Astrocyte (in vitro differentiated cells and primary cell): ENCODE results near the gene VWF. TPM values are rescaled to one million over a fixed set of nuclear protein-coding genes. Genes with fewer than 3 reads are reported as not detected.
A peak's percentile ranks its signal among the peaks of the same experiment; 100 is the strongest.

Experiments
- DNase-seq: peaks from one replicate; pipeline ENCODE4 v3.0.0-alpha.2; 2010; ENCODE audit warnings: low read depth
- FAIRE-seq: peaks from 2 replicates; lab custom pipeline; 2011; peaks lifted over from hg19 to GRCh38; lab: Jason Lieb, UNC
- H2AFZ ChIP-seq: 2 replicates; pipeline ENCODE4 v1.6.0; 2012; ENCODE audit warnings: low read depth, low read length, inconsistent platforms
- H3K27ac ChIP-seq: 2 replicates; pipeline ENCODE4 v1.5.1; 2011; ENCODE audit warnings: low read depth, low read length, inconsistent platforms
- H3K27me3 ChIP-seq: 2 replicates; pipeline ENCODE4 v1.6.0; 2011; ENCODE audit warnings: low read length, inconsistent platforms; ENCODE audit not compliant: insufficient read depth
- H3K36me3 ChIP-seq: 2 replicates; pipeline ENCODE4 v1.5.1; 2011; ENCODE audit warnings: low read length, inconsistent platforms; ENCODE audit not compliant: insufficient read depth
- H3K4me1 ChIP-seq: 2 replicates; pipeline ENCODE4 v1.5.1; 2011; ENCODE audit warnings: low read length, inconsistent platforms; ENCODE audit not compliant: insufficient read depth
- H3K4me2 ChIP-seq: 2 replicates; pipeline ENCODE4 v1.6.0; 2012; ENCODE audit warnings: low read length, inconsistent platforms
- H3K4me3 ChIP-seq: 2 replicates; pipeline ENCODE4 v1.5.1; 2011; ENCODE audit warnings: low read depth, mild to moderate bottlenecking, low read length, inconsistent platforms; ENCODE audit not compliant: insufficient read depth
- H3K79me2 ChIP-seq: 2 replicates; pipeline ENCODE4 v1.6.0; 2012; ENCODE audit warnings: mild to moderate bottlenecking, low read length, inconsistent platforms; ENCODE audit not compliant: insufficient read depth
- H3K9ac ChIP-seq: 2 replicates; pipeline ENCODE4 v1.6.0; 2012; ENCODE audit warnings: mild to moderate bottlenecking, low read length, inconsistent platforms
- H3K9me3 ChIP-seq: 2 replicates; pipeline ENCODE4 v1.5.1; 2012; ENCODE audit warnings: low read depth, mild to moderate bottlenecking, low read length, inconsistent platforms; ENCODE audit not compliant: insufficient read depth
- H4K20me1 ChIP-seq: 2 replicates; pipeline ENCODE4 v1.6.0; 2012; ENCODE audit warnings: low read length, inconsistent platforms; ENCODE audit not compliant: insufficient read depth
- H3K27ac Mint-ChIP-seq: one replicate; pipeline ENCODE4 v1.8.0; 2021; ENCODE audit warnings: mild to moderate bottlenecking, mixed read lengths; ENCODE audit not compliant: unreplicated experiment
- H3K27me3 Mint-ChIP-seq: one replicate; pipeline ENCODE4 v1.8.0; 2021; ENCODE audit warnings: low read depth, mixed read lengths; ENCODE audit not compliant: unreplicated experiment
- H3K36me3 Mint-ChIP-seq: one replicate; pipeline ENCODE4 v1.8.0; 2021; ENCODE audit warnings: low read depth, mixed read lengths; ENCODE audit not compliant: unreplicated experiment
- H3K4me1 Mint-ChIP-seq: one replicate; pipeline ENCODE4 v1.8.0; 2021; ENCODE audit warnings: low read depth, mixed read lengths; ENCODE audit not compliant: unreplicated experiment
- H3K4me3 Mint-ChIP-seq: one replicate; pipeline ENCODE4 v1.8.0; 2021; ENCODE audit warnings: mild to moderate bottlenecking, moderate library complexity, mixed read lengths; ENCODE audit not compliant: unreplicated experiment
- H3K9me3 Mint-ChIP-seq: one replicate; pipeline ENCODE4 v1.8.0; 2021; ENCODE audit warnings: mild to moderate bottlenecking, mixed read lengths; ENCODE audit not compliant: unreplicated experiment
- EZH2 ChIP-seq: IDR thresholded peaks from 2 replicates; pipeline ENCODE4 v1.6.1; 2012; ENCODE audit warnings: mild to moderate bottlenecking, low read length, inconsistent platforms; ENCODE audit not compliant: insufficient read depth
- total RNA-seq: library from RNA; stranded (reverse); gene quantifications from 2 replicates; pipeline ENCODE4 v1.2.1, GENCODE V29; 2021
- TF ChIP-seq, protein P1 (sequence below): IDR thresholded peaks from 2 replicates; pipeline ENCODE4 v1.5.1; 2011; ENCODE audit warnings: low read depth, mild to moderate bottlenecking, inconsistent platforms, low read length, moderate library complexity; ENCODE audit not compliant: insufficient read depth

The VWF gene
- total RNA-seq, 1 donor from 2014 or later: 0.23 TPM

DNA sequence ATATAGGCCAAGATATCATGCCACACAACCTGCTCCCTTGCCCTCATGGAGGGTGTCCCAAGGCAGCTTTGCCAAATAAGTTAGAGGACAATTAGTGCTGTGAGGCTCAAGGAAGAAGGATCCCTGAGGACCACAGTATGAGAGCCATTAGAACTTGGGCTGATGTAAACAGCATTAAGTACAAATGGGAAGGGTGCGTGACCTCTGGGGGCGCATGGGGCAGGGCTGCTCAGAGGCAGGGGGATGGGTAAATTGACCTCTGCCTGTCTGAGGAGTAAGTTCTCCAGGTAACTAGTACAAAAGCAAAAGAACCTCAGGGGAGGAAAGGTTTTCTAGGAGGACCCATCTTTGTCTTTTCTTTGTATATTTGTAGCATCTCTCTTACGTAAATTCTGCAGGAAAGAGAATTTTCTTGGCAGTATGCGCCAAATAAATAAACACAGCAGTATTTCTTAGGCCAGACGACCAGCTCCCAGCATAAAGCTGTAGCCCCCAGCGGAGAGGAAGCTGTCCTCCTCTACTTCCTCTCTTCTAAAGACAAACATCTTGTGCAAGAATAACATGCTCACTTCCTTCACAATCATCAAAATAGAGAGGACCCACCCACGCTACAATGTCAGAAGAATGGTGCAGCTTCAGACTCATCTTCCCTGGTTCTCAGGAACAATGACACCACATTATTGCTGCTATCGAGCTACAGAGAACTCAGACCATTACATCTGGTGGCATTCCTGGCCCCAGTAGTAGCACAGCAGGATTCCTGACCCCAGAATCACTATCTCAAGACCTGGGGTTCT lies 16.4 kb upstream of the VWF start:
- no peak for FAIRE-seq
- Histone ChIP-seq H3K36me3 (no peaks in the 10 kb centered on the region), H3K4me1 (no peaks in the 10 kb centered on the region), H3K27me3 (no peaks in the 10 kb centered on the region), H3K9me3 (no peaks in the 10 kb centered on the region), H3K27ac (no peak overlapping the region), H4K20me1 (no peaks in the 10 kb centered on the region), H3K9ac (no peak overlapping the region), H3K4me3 (no peak overlapping the region), H3K79me2 (no peaks in the 10 kb centered on the region), H2AFZ (no peak overlapping the region), H3K4me2 (peak overlapping the region; percentile 19)
- no peak for DNase-seq
- no peak for TF ChIP-seq EZH2
- TF ChIP-seq, protein P1, sequence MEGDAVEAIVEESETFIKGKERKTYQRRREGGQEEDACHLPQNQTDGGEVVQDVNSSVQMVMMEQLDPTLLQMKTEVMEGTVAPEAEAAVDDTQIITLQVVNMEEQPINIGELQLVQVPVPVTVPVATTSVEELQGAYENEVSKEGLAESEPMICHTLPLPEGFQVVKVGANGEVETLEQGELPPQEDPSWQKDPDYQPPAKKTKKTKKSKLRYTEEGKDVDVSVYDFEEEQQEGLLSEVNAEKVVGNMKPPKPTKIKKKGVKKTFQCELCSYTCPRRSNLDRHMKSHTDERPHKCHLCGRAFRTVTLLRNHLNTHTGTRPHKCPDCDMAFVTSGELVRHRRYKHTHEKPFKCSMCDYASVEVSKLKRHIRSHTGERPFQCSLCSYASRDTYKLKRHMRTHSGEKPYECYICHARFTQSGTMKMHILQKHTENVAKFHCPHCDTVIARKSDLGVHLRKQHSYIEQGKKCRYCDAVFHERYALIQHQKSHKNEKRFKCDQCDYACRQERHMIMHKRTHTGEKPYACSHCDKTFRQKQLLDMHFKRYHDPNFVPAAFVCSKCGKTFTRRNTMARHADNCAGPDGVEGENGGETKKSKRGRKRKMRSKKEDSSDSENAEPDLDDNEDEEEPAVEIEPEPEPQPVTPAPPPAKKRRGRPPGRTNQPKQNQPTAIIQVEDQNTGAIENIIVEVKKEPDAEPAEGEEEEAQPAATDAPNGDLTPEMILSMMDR: no peak
- Mint-ChIP-seq H3K4me3 (no peak overlapping the region), H3K9me3 (peaks cover 4% of the 10 kb centered on the region), H3K27me3 (peaks cover 3% of the 10 kb centered on the region), H3K4me1 (peaks cover 7% of the 10 kb centered on the region), H3K36me3 (peaks cover 2% of the 10 kb centered on the region), H3K27ac (peak overlapping the region; percentile 34)

DNA sequence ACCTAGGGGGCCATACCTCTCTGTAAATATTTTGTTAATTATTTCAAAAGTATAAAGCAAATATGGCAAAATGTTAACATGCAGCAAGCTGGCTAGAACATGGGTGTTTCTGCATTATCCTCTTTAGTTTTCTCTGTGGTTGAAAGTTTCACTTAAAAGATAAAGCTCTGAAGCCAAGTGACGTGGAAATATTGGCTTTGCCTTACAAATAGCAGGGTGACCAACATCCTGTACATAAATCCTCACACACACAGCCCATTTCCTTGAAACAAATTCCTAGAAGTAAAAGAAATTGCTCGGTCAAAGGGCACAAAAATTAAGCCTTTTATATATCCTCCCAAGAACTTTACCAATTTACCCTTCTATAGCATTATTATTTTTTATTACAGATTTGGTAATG lies 10.6 kb upstream of the VWF start:
- FAIRE-seq: no peak
- Mint-ChIP-seq H3K27me3 (peaks cover 2% of the 10 kb centered on the region), H3K27ac (no peak overlapping the region), H3K9me3 (peaks cover 7% of the 10 kb centered on the region), H3K4me1 (no peaks in the 10 kb centered on the region), H3K36me3 (peaks cover 2% of the 10 kb centered on the region), H3K4me3 (no peak overlapping the region)
- no peak overlapping the region for H2AFZ ChIP-seq
- no peaks in the 10 kb centered on the region for H3K36me3 ChIP-seq
- no peaks in the 10 kb centered on the region for H3K4me1 ChIP-seq
- TF ChIP-seq, protein P1: no peak
- no peak for TF ChIP-seq EZH2
- no peaks in the 10 kb centered on the region for H3K9me3 ChIP-seq
- H3K79me2 ChIP-seq: no peaks in the 10 kb centered on the region
- no peak overlapping the region for H3K9ac ChIP-seq
- H3K4me3 ChIP-seq: no peak overlapping the region
- no peaks in the 10 kb centered on the region for H3K27me3 ChIP-seq
- H3K4me2 ChIP-seq: no peak overlapping the region
- peak; percentile 48 for DNase-seq
- H4K20me1 ChIP-seq: no peaks in the 10 kb centered on the region
- H3K27ac ChIP-seq: no peak overlapping the region

DNA sequence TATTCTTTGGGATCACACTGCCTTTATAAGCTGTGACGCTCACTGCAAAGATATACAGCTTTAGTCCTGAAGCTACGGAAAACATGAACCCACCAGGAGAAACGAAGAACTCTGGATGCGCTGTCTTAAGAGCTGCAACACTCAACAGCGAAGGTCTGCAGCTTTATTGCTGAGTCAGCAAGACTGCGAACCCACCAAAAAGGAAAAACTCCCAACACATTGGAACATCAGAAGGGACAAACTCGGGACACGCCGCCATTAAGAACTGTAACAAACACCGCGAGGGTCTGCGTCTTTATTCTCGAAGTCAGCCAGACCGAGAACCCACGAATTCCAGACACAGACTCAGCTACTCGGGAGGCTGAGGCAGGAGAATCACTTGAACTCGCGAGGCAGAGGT lies 9.2 kb upstream of the VWF start:
- H3K27me3 ChIP-seq: no peaks in the 10 kb centered on the region
- no peak overlapping the region for H3K9ac ChIP-seq
- H3K36me3 ChIP-seq: no peaks in the 10 kb centered on the region
- no peaks in the 10 kb centered on the region for H3K4me1 ChIP-seq
- DNase-seq (no peak), FAIRE-seq (no peak)
- H3K4me1 Mint-ChIP-seq: no peaks in the 10 kb centered on the region
- H3K9me3 Mint-ChIP-seq: peaks cover 7% of the 10 kb centered on the region
- no peak overlapping the region for H3K4me3 Mint-ChIP-seq
- H4K20me1 ChIP-seq: no peaks in the 10 kb centered on the region
- no peak overlapping the region for H3K27ac Mint-ChIP-seq
- no peak overlapping the region for H3K27ac ChIP-seq
- H2AFZ ChIP-seq: no peak overlapping the region
- H3K9me3 ChIP-seq: no peaks in the 10 kb centered on the region
- H3K79me2 ChIP-seq: no peaks in the 10 kb centered on the region
- no peak overlapping the region for H3K4me2 ChIP-seq
- H3K27me3 Mint-ChIP-seq: peaks cover 2% of the 10 kb centered on the region
- TF ChIP-seq, protein P1: no peak
- no peak overlapping the region for H3K4me3 ChIP-seq
- peaks cover 2% of the 10 kb centered on the region for H3K36me3 Mint-ChIP-seq
